Activated T-helper 1 cell treated with Interleukin-2 at 50 U/mL for 16 hours (primary cell): ENCODE data around the gene C1QL1.
A peak's percentile ranks its signal among the peaks of the same experiment; 100 is the strongest.
"Not testable (repeated sequence)": the region's sequence is repeated elsewhere in the genome, so short reads cannot be mapped to it uniquely, and the experiment has no call there.

Source experiments
- DNase-seq: peaks from one replicate; pipeline ENCODE4 v3.0.0-alpha.2; 2020; ENCODE audit warnings: low read depth

Gene C1QL1

DNA sequence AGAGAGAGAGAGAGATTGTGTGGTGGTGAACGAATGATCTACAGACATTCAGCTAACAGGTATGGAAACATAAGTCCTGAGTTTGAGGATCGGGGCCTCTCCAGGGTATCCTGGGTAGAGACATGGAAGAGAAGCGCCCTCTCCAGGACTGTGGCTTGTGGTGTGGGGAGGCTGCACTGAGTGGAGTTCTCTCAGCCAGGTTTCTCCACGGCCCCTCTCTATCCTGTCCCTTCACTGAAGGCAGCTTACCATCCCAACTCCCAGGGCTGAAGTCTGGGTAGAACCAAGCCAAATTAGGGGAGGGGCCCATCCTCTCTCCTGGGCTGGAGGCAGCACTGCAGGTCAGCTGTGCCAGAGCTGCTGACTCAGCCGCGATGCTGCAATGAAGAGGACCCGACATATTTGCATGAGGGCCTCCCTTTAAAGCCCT lies 6.2 kb downstream of the C1QL1 start:
- DNase-seq: no peak

DNA sequence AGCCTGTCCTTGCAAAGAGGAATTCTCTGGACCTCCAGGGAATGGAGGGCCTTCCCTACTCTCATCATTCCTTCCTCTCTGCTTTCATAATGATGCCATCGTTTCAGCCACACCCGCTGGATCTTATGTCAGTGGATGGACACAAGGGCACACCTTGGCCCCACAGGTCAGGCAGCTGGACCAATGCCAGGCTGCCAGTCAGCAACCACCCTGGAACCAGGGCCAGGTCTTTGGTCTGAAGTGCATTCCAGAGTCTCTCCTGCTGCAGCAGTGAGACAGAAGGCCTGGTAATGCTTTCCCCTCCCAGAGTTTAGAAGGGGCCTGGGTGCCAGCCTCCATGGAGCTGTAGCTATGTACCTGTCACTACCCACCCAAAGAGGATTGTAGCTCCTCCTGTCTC lies 7.4 kb downstream of the C1QL1 start:
- no peak for DNase-seq

DNA sequence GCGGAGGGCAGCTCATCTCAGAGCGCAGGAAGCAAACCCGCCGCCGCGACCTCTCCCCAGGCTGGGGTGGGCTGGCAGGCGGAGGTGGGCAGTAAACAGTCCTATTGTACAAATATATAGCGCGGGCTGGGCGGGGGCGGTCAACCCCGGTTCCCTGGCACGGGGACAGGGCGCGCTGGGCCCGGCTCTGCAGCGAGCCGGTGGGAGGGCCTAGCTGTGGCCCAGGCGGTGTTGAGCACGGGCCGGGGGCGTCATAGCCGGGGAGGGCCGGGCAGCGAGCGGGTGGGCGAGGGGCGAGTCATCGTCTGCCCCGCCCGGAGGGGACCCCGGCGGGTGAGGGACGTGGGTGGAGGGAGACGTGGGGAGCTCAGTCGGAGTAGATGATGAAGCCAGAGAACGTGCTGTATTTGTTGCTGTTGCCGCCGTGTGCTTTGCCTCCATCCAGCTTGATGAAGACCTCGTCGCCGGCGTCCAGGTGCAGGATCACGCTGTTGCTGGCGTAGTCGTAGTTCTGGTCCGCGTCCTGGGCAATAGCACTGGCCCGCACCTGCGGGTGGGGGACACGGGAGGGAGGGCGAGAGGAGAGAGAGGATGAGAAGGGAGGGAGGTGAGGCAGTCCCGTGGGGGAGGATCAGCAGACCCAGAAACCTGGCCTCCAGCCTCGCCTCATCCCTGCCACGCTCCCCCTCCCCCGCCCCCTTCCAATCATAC lies 8.1 kb downstream of the C1QL1 start:
- no peak for DNase-seq

DNA sequence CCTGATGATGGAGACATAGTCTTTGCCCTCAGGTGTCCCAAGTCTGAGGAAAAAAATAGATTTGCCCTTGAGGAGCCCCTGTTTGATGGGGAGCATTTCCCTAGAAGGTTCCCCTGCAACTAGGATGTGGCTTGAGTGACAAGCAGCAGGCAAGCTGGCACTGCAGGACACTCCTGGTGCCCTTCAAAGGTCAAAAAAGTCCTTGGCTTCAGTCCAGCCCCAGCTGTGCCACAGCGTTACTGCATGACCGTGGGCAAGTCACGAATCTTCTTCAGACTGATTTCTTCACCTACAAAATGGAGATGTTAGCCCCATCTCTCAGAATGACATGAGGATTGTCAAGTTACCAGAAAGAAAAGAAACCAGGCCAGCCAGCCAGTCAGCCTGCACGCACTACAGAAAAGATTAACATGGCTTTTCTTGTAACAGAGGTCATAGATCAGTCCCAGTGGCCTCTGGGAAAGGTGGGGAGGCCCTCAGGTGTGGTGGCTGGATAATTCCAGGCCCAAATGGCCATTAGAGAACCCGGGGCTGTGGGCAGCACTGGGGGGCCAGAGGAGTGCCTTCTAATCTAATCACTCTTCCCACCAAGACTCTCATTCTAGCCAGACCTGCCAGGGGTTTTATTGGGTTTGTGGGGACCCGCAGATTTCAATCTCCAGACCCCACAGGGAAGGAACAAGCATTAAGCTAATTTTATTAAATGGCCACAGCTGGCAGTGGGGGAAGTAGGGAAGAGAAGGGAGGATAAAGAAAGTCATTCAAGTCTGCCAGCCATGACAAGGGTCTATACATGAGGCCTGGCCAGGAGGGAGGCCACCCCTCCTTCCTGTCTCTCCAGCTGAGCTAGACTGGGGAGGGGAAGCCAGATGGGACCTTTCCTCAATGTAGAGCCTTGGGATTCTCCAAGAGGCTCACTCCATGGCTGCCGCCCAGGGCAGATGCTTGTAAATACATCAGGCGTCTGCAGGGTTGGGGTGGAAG lies 10.8 kb downstream of the C1QL1 start:
- no peak for DNase-seq

DNA sequence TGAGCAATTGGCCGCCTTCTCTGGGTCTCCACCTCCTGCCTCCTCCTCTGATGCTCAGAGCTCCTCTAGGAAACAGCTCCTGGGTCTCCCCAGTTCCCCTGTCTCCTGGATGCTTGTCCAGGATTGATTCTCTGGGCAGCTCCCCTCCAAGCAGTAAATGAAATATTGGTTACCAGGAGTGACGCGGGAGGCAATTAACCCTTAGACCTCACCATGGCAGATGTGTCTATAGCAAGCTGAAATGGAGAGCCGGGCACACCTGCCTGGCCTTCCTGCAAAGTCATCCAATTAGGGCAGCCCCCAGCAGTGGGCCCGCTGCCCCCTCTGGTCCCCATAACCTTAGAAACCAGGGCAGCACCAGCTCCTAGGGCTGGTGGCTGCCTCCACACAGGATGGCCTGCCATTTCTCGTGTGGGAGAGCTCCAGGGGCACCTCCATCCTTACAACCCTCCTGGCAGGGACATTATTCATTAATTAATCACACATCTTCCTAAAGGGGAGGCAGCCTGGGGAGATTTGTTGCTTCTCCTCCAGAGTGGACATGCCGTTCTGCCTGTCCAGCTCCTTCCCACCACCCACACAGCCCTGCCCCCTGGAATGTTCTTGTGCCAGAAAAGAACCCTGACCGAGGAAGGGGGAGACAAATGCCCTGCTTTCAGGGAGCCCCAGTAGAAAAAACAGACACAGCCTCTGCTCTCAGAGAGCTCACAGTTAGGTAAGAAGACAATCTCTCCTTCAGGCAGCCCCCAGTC lies 12.3 kb downstream of the C1QL1 start:
- no peak for DNase-seq

DNA sequence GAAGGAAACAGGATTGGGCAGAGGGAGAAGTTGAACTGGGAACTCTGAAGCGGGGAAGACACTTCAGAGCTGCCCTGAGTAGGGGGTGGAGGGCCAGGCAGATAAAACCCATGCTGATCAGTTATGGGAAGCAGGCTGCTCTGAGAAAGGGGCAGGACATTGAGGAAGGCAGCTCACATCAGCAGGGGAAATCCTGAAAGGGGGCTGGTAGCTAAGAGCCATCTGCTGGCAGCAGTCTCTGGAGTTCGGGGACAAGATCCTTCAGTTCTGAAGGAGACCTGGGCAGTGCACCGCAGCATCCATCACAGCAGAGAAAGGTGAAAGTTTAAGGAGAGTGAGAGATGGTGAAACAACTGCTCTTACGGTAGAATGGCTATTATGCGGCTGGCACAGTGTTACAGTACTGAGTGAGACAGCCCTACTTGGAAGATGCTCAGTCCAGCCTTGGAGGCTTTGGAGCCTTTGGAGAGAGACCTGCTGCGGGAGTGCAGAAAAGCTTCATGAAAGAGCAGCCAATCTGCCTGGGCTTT lies 15.1 kb downstream of the C1QL1 start:
- DNase-seq: no peak

DNA sequence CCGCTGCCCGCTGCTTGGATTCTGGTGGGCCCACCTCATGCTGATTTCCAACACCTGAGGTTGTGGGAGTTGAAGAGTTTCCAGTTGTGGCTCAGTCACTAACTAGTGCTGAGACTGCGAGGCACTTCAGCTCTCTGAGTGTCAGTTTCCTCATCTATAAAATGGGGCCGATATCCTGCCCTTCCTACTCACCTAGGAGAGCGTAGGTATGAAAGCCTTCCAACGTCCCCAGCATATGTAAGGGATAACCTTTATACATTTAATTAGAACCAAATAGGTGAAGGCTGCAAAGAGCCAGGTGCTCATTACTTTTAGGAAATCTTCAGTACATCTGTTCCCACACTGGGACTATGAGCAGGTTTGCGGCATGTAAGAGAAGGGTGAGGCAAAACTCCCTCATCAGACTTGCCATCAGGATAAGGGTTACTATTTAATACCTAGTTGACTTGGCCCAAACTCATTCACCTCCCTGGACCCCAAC lies 19.7 kb downstream of the C1QL1 start:
- no peak for DNase-seq

DNA sequence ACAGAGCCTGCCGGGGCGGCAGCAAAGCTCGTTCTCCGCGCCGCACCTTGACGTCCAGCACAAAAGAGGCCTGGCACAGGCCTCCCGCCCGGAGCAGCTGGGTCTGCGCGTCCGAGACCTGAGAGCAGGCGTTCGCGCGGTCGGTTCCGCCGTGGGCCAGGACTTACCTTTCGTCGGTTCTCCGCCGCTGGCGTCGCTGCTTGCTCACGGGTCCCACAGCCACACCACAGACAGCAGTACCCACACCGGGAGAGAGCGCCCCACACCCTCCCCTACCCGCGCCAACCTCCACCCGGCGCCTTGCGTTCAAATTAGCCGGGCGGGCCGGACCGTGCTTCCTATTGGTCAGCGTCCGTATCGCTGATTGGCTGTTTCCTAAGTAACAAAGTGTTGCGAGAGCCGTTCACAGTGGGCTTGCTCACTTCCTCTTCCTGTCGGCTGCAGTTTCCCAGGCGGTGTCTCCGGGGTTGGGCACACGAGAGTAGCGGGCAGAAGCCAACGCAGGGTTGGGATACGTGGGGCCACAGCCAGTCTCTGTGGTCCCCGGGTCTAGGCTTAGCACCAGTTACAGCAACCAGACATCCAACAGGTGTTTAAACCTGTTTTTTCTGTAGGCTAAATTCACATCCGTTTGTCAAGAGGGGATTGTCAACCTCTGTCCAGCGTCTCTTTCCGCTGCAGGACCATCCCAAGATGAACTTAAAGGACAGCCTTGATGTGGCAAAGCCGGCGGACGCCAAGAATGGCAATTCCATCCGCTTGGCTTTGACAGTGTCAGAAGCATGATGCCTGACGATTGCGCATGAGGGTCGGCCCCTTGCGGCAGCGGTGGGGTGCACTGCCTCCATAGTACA lies 20.4 kb downstream of the C1QL1 start, which contains the start of gene KIF18B:
Gene KIF18B, minus strand, starts transcription at position 313 of the 854 bp plus-strand sequence. CDS start 11,429 bp downstream, outside the sequence.
- peak; percentile 77 for DNase-seq

DNA sequence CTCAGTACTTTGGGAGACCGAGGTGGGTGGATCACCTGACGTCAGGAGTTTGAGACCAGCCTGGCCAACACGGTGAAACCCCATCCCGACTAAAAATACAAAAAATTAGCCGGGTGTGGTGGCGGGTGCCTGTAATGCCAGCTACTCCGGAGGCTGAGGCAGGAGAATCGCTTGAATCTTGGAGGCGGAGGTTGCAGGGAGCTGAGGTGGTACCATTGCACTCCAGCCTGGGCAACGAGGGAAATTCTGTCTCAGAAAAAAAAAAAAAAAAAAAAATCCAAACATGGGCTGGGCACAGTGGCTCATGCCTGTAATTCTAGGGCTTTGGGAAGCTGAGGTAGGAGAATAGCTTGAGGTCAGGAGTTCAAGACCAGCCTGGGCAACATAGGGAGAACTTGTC lies 22.5 kb downstream of the C1QL1 start:
- not testable (repeated sequence) for DNase-seq

DNA sequence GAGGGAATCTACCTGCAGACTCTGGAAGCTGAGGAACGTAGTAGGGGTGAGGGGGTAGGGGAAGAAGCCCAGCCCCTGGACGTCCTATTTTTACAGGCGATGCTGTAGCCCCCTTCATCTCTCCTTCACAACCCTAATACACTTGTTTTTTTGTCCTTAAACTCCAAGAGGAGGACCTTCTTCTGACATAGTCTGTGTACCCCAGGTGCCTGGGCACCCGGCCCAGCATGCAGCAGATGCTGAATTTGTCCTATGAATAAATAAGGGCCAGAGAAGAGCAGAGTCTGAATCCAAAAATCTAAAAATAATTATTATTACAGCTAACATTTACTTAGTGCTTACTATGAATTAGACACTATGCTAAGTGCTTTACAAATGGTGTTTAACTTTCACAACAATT lies 25.6 kb downstream of the C1QL1 start:
- DNase-seq: no peak

DNA sequence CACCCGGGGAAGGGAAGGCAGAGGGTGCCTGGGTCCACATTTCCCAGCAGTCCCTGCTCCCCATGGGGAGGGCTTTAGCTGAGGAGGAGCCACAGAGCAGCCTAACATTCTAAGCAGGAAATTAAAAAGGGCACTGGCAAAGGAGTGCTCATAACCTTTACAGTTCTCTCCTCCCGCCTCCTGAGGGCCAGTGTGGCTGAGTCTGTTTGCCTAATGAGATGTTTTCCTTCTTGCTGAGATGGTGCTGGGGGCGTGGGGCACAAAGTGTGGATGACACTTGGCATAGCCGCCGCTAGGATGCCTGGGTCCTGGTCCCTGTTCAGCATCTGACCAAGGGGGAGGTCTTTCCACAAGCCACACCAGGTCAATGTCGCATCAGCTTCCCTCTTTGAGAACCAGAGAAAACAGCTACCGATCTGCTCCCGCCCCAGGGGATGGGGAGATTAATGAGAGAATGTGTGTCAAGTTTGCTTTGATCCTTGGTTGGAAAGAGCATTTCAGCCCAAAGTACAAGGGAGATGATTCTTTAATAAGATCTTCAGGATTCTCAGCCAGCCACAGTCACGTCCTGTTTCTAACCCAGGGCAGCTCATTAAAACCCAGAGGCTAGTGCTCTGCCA lies 26.3 kb downstream of the C1QL1 start:
- DNase-seq: no peak

DNA sequence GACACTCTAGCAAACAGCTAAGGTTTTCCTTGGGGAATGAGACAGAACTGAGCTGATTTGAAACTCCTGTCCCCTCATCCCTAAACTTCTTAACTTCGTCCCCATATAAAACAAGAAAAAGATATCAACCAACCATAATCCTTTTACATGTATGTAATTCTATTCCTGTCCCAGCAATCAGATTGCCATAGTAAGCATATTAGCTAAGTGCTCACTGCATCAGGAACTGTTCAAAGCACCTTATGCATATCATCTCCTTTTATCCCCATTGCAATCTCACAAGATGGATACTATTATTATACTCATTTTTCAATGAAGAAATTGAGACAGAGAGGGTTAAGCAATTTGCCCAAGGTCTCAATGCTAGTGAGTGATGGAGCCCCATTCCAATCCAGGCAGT lies 27.3 kb downstream of the C1QL1 start:
- no peak for DNase-seq

DNA sequence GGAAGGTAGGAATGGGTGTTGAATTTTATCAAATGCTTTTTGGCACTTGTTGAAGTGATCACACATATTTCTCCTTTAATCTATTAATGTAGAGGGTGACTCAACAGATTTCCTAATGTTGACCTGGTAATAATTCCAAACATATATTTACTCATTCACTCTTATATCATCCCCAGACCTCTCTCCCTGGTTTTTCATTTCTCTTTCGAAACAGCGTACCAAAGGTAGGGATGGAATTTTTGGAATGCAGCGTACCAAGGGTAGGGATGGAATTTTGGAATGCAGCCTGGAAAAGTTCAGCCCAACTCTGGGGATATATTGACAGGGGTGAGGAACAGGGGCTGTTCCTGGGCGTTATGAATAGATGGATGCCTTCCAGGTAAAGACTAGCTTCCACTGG lies 27.8 kb downstream of the C1QL1 start:
- no peak for DNase-seq

DNA sequence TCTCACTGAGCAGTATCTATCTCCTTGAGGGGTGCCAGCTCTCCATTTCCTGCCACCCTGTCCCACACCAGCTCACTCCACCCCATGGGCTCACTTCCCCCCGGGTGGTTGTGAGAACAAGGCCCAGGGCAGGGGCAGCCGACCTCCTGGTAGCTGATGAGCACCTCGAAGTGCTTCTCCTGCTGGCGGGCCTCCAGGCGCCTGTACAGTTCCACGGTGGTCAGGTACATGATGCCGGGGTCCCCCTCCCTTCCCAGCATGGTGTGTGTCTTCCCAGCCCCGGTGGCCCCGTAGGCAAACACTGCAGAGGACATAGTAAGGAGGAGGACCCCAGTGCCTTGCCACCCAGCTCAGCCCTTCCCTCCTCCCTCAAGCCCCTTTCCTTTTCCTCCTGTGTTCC lies 33.0 kb downstream of the C1QL1 start:
- DNase-seq: no peak

DNA sequence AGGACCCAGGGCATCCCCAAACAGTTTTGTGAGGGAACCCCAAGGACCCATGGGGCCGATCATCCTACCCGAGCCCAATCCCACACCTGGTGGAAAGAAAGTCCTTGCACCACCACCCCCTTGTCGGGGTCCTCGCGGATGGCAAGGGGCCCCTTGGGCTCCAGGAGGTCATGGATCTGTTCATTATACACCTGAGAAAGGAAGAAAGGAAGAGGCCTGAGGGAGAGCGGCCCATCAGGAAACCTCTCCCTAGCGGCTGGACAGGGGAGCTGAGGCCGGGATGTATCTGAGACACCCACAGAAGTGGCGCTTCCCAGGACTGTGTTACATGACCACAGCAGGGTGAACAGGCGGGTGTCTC lies 33.4 kb downstream of the C1QL1 start:
- DNase-seq: no peak

DNA sequence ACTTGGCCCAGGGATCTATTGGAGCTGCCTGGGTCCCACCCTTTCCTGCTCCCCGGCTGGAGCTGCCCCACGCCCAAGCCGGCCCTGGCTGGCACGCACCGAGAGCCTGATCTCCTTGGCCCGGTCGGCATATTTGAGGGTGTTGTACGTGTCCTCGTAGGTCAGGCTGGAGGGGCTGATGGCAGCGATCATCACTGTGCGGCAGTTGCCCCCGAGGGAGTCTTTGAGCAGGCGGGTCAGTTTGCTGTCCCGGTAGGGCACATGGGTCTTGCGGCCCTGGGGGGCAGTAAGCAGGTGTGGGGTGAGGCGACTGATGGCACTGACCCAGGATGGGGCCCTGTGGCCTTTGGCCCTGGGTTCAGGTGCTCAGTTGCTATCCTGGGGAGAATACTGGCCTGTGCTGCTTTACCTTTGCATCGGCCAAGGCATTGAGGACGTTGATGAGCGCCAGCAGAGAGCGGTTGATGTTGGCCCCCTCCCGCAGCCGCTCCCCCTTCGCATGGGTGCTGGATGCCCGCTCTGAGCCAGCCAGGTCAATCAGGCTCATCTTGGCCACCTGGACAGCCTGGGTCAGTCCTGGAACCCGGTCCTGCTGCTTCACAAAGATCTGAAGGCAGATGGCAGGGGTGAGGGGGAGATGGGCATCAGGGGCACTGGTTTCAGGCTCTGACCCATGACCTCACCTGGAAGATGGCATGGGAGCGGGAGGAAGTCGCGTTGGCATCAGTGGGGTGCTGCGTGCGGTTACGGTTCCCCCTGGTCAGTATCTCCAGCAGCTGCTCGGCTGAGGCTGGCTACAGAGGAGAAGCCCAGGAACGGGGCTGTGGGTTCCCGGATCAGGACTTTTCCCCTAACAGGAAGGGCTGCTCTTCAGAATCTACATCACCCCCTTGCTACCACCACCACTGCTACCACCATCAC lies 34.0 kb downstream of the C1QL1 start:
- no peak for DNase-seq

DNA sequence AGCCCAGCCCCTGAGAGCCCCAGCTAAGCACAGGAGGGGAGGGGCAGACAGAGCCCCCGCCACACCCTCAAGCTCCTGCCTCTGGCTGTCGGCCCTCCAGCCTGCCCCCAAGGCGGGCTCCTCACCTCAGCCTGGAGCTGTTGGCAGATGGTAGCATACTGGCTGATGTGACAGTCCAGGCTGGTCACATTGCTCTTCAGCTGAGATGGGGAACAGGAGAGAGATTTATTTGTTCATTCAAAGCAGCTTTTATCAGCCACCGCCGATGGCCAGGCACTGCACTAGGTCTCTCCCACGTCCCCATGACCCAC lies 35.4 kb downstream of the C1QL1 start:
- no peak for DNase-seq

DNA sequence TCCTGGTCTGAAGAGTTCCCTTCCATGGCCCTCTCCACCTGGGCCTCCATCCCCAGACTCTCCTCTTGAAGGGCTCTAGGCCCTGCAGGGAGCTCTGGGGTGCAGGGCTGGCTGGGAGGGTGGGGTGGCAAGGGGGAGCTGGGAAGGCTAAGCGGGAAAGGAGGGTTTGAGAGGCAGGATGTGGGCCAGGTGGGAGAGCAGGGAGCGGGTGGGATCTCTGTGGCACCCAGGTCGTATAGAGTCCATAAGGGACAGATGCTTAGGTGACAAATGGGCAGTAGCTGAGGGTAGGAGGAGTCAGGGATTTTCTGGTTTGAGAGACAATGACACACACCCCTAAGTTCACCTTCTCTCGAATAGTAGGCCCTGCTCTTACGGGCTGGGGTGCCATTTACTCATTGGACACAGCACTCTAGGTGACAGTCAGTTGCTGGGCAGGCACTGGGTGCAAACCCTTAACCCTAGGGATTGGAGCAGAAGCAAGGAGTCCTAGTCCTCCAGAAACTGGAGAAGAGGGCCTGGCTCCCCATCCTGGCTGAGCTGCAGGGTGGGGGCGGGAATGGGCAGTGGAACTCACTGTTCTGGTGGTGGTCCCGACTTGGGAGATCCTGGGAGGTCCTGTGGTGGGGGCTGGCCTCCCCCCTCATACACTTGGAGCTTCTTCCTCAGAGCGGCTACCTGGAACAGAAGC lies 35.9 kb downstream of the C1QL1 start:
- DNase-seq: no peak

DNA sequence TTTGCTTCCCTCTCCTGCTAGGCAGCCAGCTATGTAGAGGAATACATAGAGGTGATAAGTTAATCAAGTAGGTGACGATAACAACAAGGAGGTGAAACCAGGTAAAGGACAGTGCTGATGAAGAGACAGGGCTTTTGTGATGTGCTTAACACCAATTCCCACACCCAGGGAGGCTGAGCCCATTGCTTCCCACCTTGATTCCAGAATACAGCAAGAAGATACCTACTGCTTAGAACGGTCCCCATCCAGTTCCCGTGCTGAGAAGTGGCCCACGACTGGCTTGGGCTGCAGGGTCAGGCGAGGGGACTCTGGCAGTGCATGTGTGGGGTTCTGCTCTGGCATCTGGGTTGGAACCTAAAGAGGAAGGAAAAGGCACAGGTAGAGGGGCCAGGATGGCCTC lies 36.7 kb downstream of the C1QL1 start:
- DNase-seq: no peak
